GM18907 (cell line): ENCODE results near the gene LRFN2.

ENCODE experiments used
- ATAC-seq: cut with Tn5 transposase; IDR thresholded peaks from one replicate; pipeline ENCODE4 v1.9.1; 2021; ENCODE audit warnings: mild to moderate bottlenecking, moderate library complexity; ENCODE audit not compliant: unreplicated experiment

Gene LRFN2

GRCh38 chr6:40586369-40587201 is 579 bp downstream of the LRFN2 start:
- ATAC-seq, result no peak

GRCh38 chr6:40585651-40586269 is 1.4 kb downstream of the LRFN2 start:
- no peak for ATAC-seq

- no peak for ATAC-seq
Observed at GRCh38 chr6:40585223-40585622, 1.9 kb downstream of the LRFN2 start.

- no peak for ATAC-seq
Observed at GRCh38 chr6:40584741-40585140, 2.4 kb downstream of the LRFN2 start.

- ATAC-seq, result no peak
Observed at GRCh38 chr6:40583709-40584108, 3.5 kb downstream of the LRFN2 start.

GRCh38 chr6:40582892-40583291 is 4.3 kb downstream of the LRFN2 start:
- no peak for ATAC-seq

- ATAC-seq, result no peak
Observed at GRCh38 chr6:40579101-40579500, 8.1 kb downstream of the LRFN2 start.

- ATAC-seq, result no peak
Observed at GRCh38 chr6:40577672-40578071, 9.5 kb downstream of the LRFN2 start.

- ATAC-seq, result no peak
Observed at GRCh38 chr6:40573221-40573620, 13.9 kb downstream of the LRFN2 start.

- ATAC-seq, result no peak
Observed at GRCh38 chr6:40569162-40569910, 17.8 kb downstream of the LRFN2 start.

- ATAC-seq, result no peak
Observed at GRCh38 chr6:40568062-40568708, 19.0 kb downstream of the LRFN2 start.

GRCh38 chr6:40563111-40563510 is 24.1 kb downstream of the LRFN2 start:
- no peak for ATAC-seq

GRCh38 chr6:40559056-40559455 is 28.1 kb downstream of the LRFN2 start:
- no peak for ATAC-seq

- ATAC-seq, result no peak
Observed at GRCh38 chr6:40558102-40558501, 29.1 kb downstream of the LRFN2 start.

GRCh38 chr6:40556881-40557280 is 30.3 kb downstream of the LRFN2 start:
- ATAC-seq, result no peak

GRCh38 chr6:40556023-40556422 is 31.1 kb downstream of the LRFN2 start:
- no peak for ATAC-seq

GRCh38 chr6:40555092-40555491 is 32.1 kb downstream of the LRFN2 start:
- ATAC-seq, result no peak

GRCh38 chr6:40552941-40553340 is 34.2 kb downstream of the LRFN2 start:
- ATAC-seq, result no peak

- ATAC-seq, result no peak
Observed at GRCh38 chr6:40551966-40552505, 35.1 kb downstream of the LRFN2 start.

- no peak for ATAC-seq
Observed at GRCh38 chr6:40550202-40551101, 36.7 kb downstream of the LRFN2 start.
